GM12873 (cell line): ENCODE measurements around the gene WNT10A.

Experiments used
- CTCF ChIP-seq: IDR thresholded peaks from 2 replicates; pipeline ENCODE4 v1.5.1; 2012; ENCODE audit warnings: low read depth, mild to moderate bottlenecking, moderate library complexity, low read length, control low read depth; ENCODE audit not compliant: insufficient read depth; ENCODE audit errors: missing control alignments

Gene WNT10A

DNA sequence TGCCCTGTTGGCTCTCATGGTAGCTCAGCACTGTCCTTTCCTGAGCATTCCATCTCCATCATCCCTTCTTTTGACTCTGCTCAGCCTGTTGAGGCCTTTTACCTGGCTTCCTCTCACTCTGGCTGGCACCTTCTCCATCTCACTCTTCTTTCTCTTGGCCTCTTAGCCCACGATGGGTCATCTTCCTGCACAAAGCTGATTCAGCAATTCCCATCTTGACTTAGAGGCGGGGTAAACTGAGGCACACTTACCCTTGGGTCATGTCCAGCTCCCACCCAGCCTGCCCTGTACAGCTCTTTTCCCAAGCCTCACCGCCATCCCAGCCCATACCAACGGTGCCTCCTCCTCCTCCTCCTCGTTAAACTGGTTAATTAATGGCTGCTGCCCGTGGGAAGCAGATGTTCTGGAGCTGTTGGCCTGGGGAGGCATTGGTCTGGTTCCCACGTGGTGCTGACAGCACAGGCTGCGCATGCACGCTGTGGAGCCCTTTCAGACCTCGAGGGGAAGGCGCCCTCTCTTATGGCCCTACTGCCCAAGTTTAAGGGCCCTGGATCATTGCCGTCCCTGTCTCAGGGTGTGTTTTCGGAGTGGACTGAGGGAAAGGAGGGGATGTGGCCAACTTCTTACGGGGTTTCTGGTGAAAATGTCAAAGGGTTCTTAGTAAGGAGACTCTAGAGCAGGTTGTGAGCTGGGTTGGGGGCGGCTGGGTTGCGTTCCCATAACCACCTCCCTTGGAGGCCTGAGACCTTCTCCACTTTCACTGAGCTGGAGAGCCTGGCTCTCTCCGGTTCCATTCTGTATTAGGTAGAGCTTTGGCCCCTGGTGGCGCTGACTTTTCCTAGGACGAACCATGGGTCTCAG is 10.9 kb downstream of the WNT10A start:
- TF ChIP-seq CTCF: no peak

- TF ChIP-seq CTCF: peak; percentile 65
These were observed 12.2 kb downstream of the WNT10A start for GRCh38 chr2:218892693-218893348.

DNA sequence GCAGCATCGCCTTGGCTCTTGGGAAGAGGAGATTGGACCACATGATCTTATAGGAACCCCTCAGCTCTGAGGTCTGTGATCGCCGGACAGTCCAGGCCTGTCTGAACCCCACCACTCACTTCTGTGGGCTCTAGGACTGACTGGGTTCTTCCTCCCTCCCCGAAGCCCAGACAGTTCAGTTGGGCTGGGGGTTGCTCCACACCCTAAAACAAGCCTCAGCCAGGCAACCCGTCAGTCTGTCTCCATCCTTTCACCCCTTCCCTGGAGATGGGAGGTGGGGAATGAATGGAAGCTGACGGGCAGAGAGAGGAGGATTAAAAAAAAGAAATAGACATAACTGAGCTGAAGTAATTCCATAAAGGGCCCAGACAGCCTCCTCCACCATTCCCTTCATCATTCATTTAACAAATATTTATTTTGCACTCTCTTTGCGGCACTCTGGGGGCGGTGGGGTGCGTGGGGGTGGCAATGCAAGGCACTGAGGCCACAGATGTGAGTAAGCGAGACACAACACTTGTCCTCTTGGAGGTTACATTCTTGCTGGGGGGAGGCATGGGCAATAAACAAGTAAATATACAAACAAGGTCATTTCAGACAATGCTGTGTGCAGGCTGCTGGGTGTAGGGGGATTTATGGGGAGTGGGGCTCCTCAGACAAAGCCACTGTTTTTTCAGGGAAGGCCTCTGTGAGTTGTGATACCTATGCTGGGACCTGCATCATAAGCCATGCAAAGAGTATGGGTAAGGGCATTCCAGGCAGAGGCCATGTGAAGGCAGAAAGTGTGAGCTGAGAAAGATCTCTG is 12.9 kb downstream of the WNT10A start:
- TF ChIP-seq CTCF: no peak

DNA sequence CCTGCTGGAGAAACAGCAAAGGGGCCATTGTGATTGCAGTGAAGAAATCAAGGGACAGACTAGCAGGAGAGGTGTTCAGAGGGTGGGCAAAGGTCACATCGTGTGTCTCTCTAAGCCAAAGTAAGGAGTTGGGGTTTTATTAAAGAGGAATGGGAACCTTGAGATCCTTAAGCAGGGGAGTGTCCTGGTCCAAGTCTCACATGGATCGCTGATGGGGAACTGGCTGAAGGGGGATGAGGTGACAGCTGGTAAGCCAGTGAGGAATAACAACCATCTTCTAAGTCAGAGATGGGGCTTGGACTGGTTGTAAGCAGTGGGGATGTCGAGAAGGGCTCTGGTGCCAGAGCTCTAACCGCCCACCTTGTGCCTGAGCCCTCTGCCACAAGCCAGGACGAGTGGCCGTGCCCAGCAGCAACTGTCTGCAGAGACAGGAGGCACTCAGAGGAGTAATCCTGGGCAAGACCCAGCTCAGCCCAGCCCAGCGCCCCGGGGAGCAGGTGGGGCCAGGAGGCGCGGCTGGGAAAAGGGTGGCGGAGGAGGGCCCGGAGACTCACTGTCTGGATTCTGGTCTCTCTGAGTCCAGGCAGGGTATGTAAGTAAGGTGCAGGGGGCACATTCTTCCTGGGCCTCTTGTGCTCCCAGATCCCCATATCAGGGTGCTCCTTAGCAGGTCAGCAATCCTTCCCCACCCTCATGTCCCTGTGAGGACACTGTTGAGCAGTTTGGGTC is 13.7 kb downstream of the WNT10A start:
- TF ChIP-seq CTCF: no peak

DNA sequence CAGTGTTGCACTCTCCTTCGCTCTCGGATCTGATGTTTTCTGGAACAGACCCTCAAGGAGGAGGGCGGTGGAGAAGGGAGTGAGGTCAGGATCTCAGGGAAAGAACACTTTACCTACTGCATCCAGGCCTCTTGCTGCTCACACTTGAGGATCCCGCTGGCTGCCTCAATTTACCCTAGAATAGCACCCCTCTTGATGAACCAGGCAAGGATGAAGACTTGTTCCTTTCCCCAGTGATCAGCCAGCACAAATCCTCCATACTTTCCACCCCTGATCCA is 14.2 kb downstream of the WNT10A start:
- TF ChIP-seq CTCF: no peak

GRCh38 chr2:218895326-218895725 is 14.7 kb downstream of the WNT10A start:
- no peak for TF ChIP-seq CTCF
